PC-9 (cell line): ENCODE measurements around the gene MAGI2. TPM values are rescaled to one million over a fixed set of nuclear protein-coding genes. Genes with fewer than 3 reads are reported as not detected.
"Not testable (repeated sequence)": the region's sequence is repeated elsewhere in the genome, so short reads cannot be mapped to it uniquely, and the experiment has no call there.

Experiments used
- BruUV-seq: library from RNA; stranded (reverse); fragments of 400-500 nt; replicated peaks from 2 replicates; lab custom pipeline; 2021; lab: Mats Ljungman, UMichigan
- CTCF ChIA-PET: fragments of 300-600 bp; sonication (Branson Sonifier 250); formaldehyde crosslinking; loops from one replicate; lab custom pipeline; 2022; ENCODE audit warnings: antibody characterized with exemption; lab: Charles Lee
- POLR2A ChIA-PET: fragments of 300-600 bp; sonication (Branson Sonifier 250); formaldehyde crosslinking; loops from one replicate; lab custom pipeline; 2022; ENCODE audit warnings: antibody characterized with exemption; ENCODE audit not compliant: unreplicated experiment; lab: Charles Lee
- DNase-seq, 2 experiments: peaks; one replicate each; pipeline versions ENCODE4 v3.0.0 to v3.0.0-alpha.2; 2015 to 2022; ENCODE audit warnings: mixed read lengths in 1 of 2
- H2AFZ ChIP-seq: fragments of 200-600 bp; sonication (generic); 2 replicates; pipeline ENCODE4 v1.8.1; 2017; ENCODE audit warnings: antibody characterized with exemption
- H3F3A ChIP-seq: fragments of 200-600 bp; sonication (generic); 2 replicates; pipeline ENCODE4 v1.8.1; 2017; ENCODE audit warnings: antibody characterized with exemption, mild to moderate bottlenecking, low read depth; ENCODE audit not compliant: insufficient read depth
- H3K27ac ChIP-seq: fragments of 200-600 bp; sonication (generic); 2 replicates; pipeline ENCODE4 v1.6.1; 2016; ENCODE audit warnings: mixed run types
- H3K27me3 ChIP-seq: fragments of 200-600 bp; sonication (generic); 2 replicates; pipeline ENCODE4 v1.6.1; 2016; ENCODE audit warnings: low read depth, mixed run types; ENCODE audit not compliant: insufficient read depth
- H3K36me3 ChIP-seq: fragments of 200-600 bp; sonication (generic); 2 replicates; pipeline ENCODE4 v1.6.1; 2016; ENCODE audit warnings: low read depth, mixed run types
- H3K4me1 ChIP-seq: fragments of 200-600 bp; sonication (generic); replicated peaks from 2 replicates; pipeline ENCODE4 v1.6.1; 2016; ENCODE audit warnings: mixed run types; ENCODE audit not compliant: insufficient read depth
- H3K4me2 ChIP-seq: fragments of 200-600 bp; sonication (generic); 2 replicates; pipeline ENCODE4 v1.6.1; 2017; ENCODE audit warnings: mixed run types
- H3K4me3 ChIP-seq: fragments of 200-600 bp; sonication (generic); 2 replicates; pipeline ENCODE4 v1.6.1; 2016; ENCODE audit warnings: mixed run types
- H3K79me2 ChIP-seq: fragments of 200-600 bp; sonication (generic); 2 replicates; pipeline ENCODE4 v1.6.1; 2017; ENCODE audit warnings: low read depth, mixed run types
- H3K9me2 ChIP-seq: fragments of 200-600 bp; sonication (generic); 2 replicates; pipeline ENCODE4 v1.8.1; 2017; ENCODE audit warnings: mild to moderate bottlenecking; ENCODE audit not compliant: insufficient read depth
- H3K9me3 ChIP-seq: fragments of 200-600 bp; sonication (generic); 2 replicates; pipeline ENCODE4 v1.8.1; 2016; ENCODE audit warnings: low read depth; ENCODE audit not compliant: insufficient read depth
- H4K20me1 ChIP-seq: fragments of 200-600 bp; sonication (generic); 2 replicates; pipeline ENCODE4 v1.8.1; 2017; ENCODE audit not compliant: insufficient read depth
- EZH2 ChIP-seq: fragments of 200-600 bp; sonication (generic); IDR thresholded peaks from 2 replicates; pipeline ENCODE4 v1.8.0; 2017; ENCODE audit warnings: antibody characterized with exemption, low read depth
- intact Hi-C: fragments of 100-400 bp; cut with micrococcal nuclease; formaldehyde crosslinking; loops from one replicate; pipeline ENCODE4 v1.10.0; 2022; ENCODE audit not compliant: unreplicated experiment
- total RNA-seq: library from RNA; stranded (reverse); gene quantifications from 2 replicates; pipeline ENCODE4 v1.2.3, GENCODE V29; 2021
- TF ChIP-seq, protein P1 (sequence below): fragments of 200-600 bp; sonication (generic); conservative IDR thresholded peaks from 2 replicates; pipeline ENCODE4 v1.6.1; 2017; ENCODE audit warnings: mixed run types, antibody characterized with exemption, mild to moderate bottlenecking, moderate library complexity

MAGI2 gene
- total RNA-seq, 1 experiment from 2014 or later, result 0.92 TPM

DNA sequence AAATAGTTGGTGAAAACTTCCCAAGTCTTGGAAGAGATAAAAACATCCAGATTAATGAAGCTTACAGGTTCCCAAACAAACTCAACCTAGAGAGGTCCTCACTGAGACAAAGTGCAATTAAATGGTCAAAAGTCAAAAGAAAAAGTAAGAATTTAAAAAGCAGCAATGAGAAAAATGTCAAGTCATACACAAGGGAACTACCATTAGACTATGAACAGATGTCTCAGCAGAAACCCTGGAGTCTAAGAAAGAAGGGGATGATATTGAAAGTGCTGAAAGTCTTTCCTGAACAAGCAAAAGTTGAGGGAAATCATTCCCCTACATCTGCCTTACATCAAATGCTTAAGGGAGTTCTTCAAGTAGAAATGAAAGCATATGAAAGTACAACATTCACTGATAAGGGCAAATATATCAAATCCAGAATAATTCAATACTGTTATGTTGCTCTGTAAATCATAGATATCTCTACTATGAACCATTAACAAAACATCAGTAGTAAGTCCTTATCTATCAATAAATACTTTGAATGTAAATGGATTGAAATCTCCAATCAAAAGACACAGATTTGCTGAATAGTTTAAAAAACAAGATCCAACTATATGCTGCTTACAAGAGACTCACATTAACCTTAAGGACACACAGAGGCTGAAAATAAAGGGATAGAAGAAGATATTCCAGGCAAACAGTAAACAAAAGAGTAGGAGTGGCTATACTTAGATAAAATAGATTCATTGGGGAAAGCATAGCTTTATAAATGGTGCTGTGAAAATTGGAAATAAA, 1205.4 kb downstream of the MAGI2 start:
- no peak overlapping the region for H3K4me3 ChIP-seq
- CTCF ChIA-PET, result no interaction called here
- no peaks in the 10 kb centered on the region for H4K20me1 ChIP-seq
- no peak overlapping the region for H2AFZ ChIP-seq
- no TSS peak for BruUV-seq
- H3K9me3 ChIP-seq, result no peaks in the 10 kb centered on the region
- intact Hi-C loops, result no loop called here
- H3K27me3 ChIP-seq, result no peaks in the 10 kb centered on the region
- no peaks in the 10 kb centered on the region for H3K36me3 ChIP-seq
- no peak overlapping the region for H3K4me2 ChIP-seq
- H3K79me2 ChIP-seq, result no peaks in the 10 kb centered on the region
- no peaks in the 10 kb centered on the region for H3K9me2 ChIP-seq
- DNase-seq, result no peak
- TF ChIP-seq, protein P1, sequence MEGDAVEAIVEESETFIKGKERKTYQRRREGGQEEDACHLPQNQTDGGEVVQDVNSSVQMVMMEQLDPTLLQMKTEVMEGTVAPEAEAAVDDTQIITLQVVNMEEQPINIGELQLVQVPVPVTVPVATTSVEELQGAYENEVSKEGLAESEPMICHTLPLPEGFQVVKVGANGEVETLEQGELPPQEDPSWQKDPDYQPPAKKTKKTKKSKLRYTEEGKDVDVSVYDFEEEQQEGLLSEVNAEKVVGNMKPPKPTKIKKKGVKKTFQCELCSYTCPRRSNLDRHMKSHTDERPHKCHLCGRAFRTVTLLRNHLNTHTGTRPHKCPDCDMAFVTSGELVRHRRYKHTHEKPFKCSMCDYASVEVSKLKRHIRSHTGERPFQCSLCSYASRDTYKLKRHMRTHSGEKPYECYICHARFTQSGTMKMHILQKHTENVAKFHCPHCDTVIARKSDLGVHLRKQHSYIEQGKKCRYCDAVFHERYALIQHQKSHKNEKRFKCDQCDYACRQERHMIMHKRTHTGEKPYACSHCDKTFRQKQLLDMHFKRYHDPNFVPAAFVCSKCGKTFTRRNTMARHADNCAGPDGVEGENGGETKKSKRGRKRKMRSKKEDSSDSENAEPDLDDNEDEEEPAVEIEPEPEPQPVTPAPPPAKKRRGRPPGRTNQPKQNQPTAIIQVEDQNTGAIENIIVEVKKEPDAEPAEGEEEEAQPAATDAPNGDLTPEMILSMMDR, result no peak
- no peak for TF ChIP-seq EZH2
- H3F3A ChIP-seq, result no peaks in the 10 kb centered on the region
- no peaks in the 10 kb centered on the region for H3K4me1 ChIP-seq
- POLR2A ChIA-PET, result no interaction called here
- H3K27ac ChIP-seq, result no peak overlapping the region

GRCh38 chr7:78240179-78240578, 1213.3 kb downstream of the MAGI2 start:
- BruUV-seq, H3K27ac ChIP-seq, H4K20me1 ChIP-seq, intact Hi-C loops, H3K9me3 ChIP-seq, H3K4me1 ChIP-seq, H2AFZ ChIP-seq, H3K4me3 ChIP-seq, H3K79me2 ChIP-seq, H3F3A ChIP-seq, CTCF ChIA-PET, H3K9me2 ChIP-seq, H3K36me3 ChIP-seq, H3K27me3 ChIP-seq, DNase-seq, POLR2A ChIA-PET, H3K4me2 ChIP-seq: not testable (repeated sequence)

DNA sequence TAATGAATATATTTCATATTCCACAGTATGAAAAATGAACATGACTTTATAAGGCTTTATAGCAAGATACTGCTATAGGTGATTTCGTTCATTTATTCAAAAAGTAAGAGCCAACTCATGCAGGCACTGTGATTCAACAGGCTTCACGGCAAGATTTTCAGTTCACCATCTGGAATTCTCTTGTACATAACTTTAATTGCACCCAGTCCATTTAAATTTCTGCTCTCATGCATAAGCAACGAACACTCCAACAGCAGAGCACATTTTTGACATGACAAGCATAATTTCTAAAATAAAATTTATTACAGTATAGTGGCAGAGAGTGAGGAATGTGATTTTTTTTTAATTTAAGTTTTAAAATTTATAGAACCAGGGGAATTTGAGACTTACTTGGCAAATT, 1218.8 kb downstream of the MAGI2 start:
- POLR2A ChIA-PET, result no interaction called here
- BruUV-seq, result no TSS peak
- CTCF ChIA-PET, result no interaction called here

More for the DNA sequence above, 1218.8 kb downstream of the MAGI2 start:
- no peaks in the 10 kb centered on the region for H3F3A ChIP-seq
- no peaks in the 10 kb centered on the region for H3K79me2 ChIP-seq
- no peaks in the 10 kb centered on the region for H3K27me3 ChIP-seq
- H2AFZ ChIP-seq, result no peak overlapping the region
- intact Hi-C loops, result loop anchor here (5.0 kb wide), 1 partner anchor 212 kb away; no protein-coding TSS in a partner anchor
- TF ChIP-seq EZH2, result no peak
- TF ChIP-seq, protein P1, result no peak
- no peaks in the 10 kb centered on the region for H3K4me1 ChIP-seq
- H3K4me2 ChIP-seq, result no peak overlapping the region
- no peaks in the 10 kb centered on the region for H3K9me3 ChIP-seq
- H4K20me1 ChIP-seq, result no peaks in the 10 kb centered on the region
- no peak for DNase-seq
- H3K27ac ChIP-seq, result no peak overlapping the region
- no peaks in the 10 kb centered on the region for H3K9me2 ChIP-seq
- H3K36me3 ChIP-seq, result no peaks in the 10 kb centered on the region
- no peak overlapping the region for H3K4me3 ChIP-seq
